ENCODE measurements around the gene PRG3.
"Not testable (repeated sequence)": the region's sequence is repeated elsewhere in the genome, so short reads cannot be mapped to it uniquely, and the experiment has no call there.

Gene PRG3

GRCh38 chr11:57403802-57404147 is 22.8 kb upstream of the PRG3 start:
- DNase-seq (ENCODE audit: low spot score): no peak
- no peak for TF ChIP-seq CTCF (IDR thresholded peaks at IDR 0.05)
- H3K27ac ChIP-seq: no peak overlapping the region
- no peak overlapping the region for H3K4me3 ChIP-seq

GRCh38 chr11:57403003-57403801 is 22.3 kb upstream of the PRG3 start:
- not testable (repeated sequence) for H3K4me3 ChIP-seq; DNase-seq (ENCODE audit: low spot score); H3K27ac ChIP-seq

GRCh38 chr11:57402188-57403002 is 21.4 kb upstream of the PRG3 start:
- DNase-seq (ENCODE audit: low spot score): no peak
- Histone ChIP-seq H3K27ac (no peak overlapping the region), H3K4me3 (no peak overlapping the region)
- TF ChIP-seq CTCF (IDR thresholded peaks at IDR 0.05): no peak

GRCh38 chr11:57399972-57400578 is 19.1 kb upstream of the PRG3 start:
- Histone ChIP-seq H3K4me3 (no peak overlapping the region), H3K27ac (no peak overlapping the region)
- no peak for DNase-seq (ENCODE audit: low spot score)
- TF ChIP-seq CTCF (IDR thresholded peaks at IDR 0.05): no peak

GRCh38 chr11:57399221-57399620 is 18.3 kb upstream of the PRG3 start:
- no peak overlapping the region for H3K4me3 ChIP-seq
- H3K27ac ChIP-seq: no peak overlapping the region
- no peak for DNase-seq (ENCODE audit: low spot score)
- no peak for TF ChIP-seq CTCF (IDR thresholded peaks at IDR 0.05)

GRCh38 chr11:57397394-57397990 is 16.5 kb upstream of the PRG3 start:
- TF ChIP-seq CTCF (IDR thresholded peaks at IDR 0.05): no peak
- H3K4me3 ChIP-seq: no peak overlapping the region
- H3K27ac ChIP-seq: no peak overlapping the region
- no peak for DNase-seq (ENCODE audit: low spot score)

- Histone ChIP-seq H3K4me3 (no peak overlapping the region), H3K27ac (no peak overlapping the region)
- DNase-seq (ENCODE audit: low spot score): no peak
- no peak for TF ChIP-seq CTCF (IDR thresholded peaks at IDR 0.05)
Observed at GRCh38 chr11:57396744-57397143, 15.8 kb upstream of the PRG3 start.
